A673 (cell line): ENCODE results near the gene USP5. TPM values are rescaled to one million over a fixed set of nuclear protein-coding genes. Genes with fewer than 3 reads are reported as not detected.

Source experiments
- BruUV-seq: library from RNA; stranded (reverse); fragments of 400-500 nt; replicated peaks from 2 replicates; lab custom pipeline; 2021; lab: Mats Ljungman, UMichigan
- CTCF ChIA-PET: fragments of 300-600 bp; sonication (Branson Sonifier 250); formaldehyde crosslinking; loops from one replicate; lab custom pipeline; 2022; ENCODE audit warnings: antibody characterized with exemption; lab: Charles Lee
- POLR2A ChIA-PET: fragments of 300-600 bp; sonication (Branson Sonifier 250); formaldehyde crosslinking; loops from one replicate; lab custom pipeline; 2022; ENCODE audit warnings: antibody characterized with exemption; ENCODE audit not compliant: low non-redundant PET; lab: Charles Lee
- DNase-seq: peaks from one replicate; pipeline ENCODE4 v3.0.0-alpha.2; 2015; ENCODE audit warnings: low spot score
- H3K27ac ChIP-seq: fragments of 200-600 bp; sonication (generic); 2 replicates; pipeline ENCODE4 v1.5.1; 2016; ENCODE audit warnings: mixed run types, low read depth, mild to moderate bottlenecking, mixed read lengths, antibody characterized with exemption, low read length; ENCODE audit not compliant: poor library complexity, severe bottlenecking
- H3K27me3 ChIP-seq: fragments of 200-600 bp; sonication (generic); replicated peaks from 2 replicates; pipeline ENCODE4 v1.6.1; 2017; ENCODE audit warnings: mixed run types, low read depth, mild to moderate bottlenecking, mixed read lengths, antibody characterized with exemption, low read length; ENCODE audit not compliant: insufficient read depth, poor library complexity
- H3K36me3 ChIP-seq: fragments of 200-600 bp; sonication (generic); 2 replicates; pipeline ENCODE4 v1.6.1; 2016; ENCODE audit warnings: mixed run types, mild to moderate bottlenecking, mixed read lengths, antibody characterized with exemption, low read length; ENCODE audit not compliant: insufficient read depth, poor library complexity, severe bottlenecking
- H3K4me1 ChIP-seq: fragments of 200-600 bp; sonication (generic); 2 replicates; pipeline ENCODE4 v1.6.1; 2017; ENCODE audit warnings: mixed run types, mild to moderate bottlenecking, mixed read lengths, antibody characterized with exemption, low read length; ENCODE audit not compliant: insufficient read depth, poor library complexity, severe bottlenecking
- H3K4me3 ChIP-seq: fragments of 200-600 bp; sonication (generic); 2 replicates; pipeline ENCODE4 v1.5.1; 2016; ENCODE audit warnings: low read depth, mixed run types, mild to moderate bottlenecking, mixed read lengths, low read length; ENCODE audit not compliant: poor library complexity, severe bottlenecking
- H3K9me3 ChIP-seq: fragments of 200-600 bp; sonication (generic); 2 replicates; pipeline ENCODE4 v1.6.1; 2016; ENCODE audit warnings: mixed run types, low read depth, mild to moderate bottlenecking, mixed read lengths, antibody characterized with exemption, low read length; ENCODE audit not compliant: poor library complexity, severe bottlenecking
- EZH2 ChIP-seq: fragments of 200-600 bp; sonication (generic); IDR thresholded peaks from 2 replicates; pipeline ENCODE4 v1.6.1; 2017; ENCODE audit warnings: borderline replicate concordance, low read depth, mild to moderate bottlenecking, mixed read lengths, antibody characterized with exemption, low read length; ENCODE audit not compliant: poor library complexity, severe bottlenecking
- intact Hi-C: fragments of 100-400 bp; cut with micrococcal nuclease; formaldehyde crosslinking; loops from one replicate; pipeline ENCODE4 v1.10.0; 2022; ENCODE audit not compliant: unreplicated experiment
- total RNA-seq: library from RNA; stranded (reverse); gene quantifications from 2 replicates; pipeline ENCODE4 v1.2.3, GENCODE V29; 2021
- TF ChIP-seq, protein P1 (sequence below): fragments of 300-800, 200-600 bp; sonication (generic); conservative IDR thresholded peaks from 2 replicates; pipeline ENCODE4 v1.5.1; 2017; ENCODE audit warnings: low read depth, mild to moderate bottlenecking, antibody characterized with exemption, low read length, moderate library complexity, mixed read lengths

The USP5 gene
- total RNA-seq, 1 experiment from 2014 or later = 209 TPM

DNA sequence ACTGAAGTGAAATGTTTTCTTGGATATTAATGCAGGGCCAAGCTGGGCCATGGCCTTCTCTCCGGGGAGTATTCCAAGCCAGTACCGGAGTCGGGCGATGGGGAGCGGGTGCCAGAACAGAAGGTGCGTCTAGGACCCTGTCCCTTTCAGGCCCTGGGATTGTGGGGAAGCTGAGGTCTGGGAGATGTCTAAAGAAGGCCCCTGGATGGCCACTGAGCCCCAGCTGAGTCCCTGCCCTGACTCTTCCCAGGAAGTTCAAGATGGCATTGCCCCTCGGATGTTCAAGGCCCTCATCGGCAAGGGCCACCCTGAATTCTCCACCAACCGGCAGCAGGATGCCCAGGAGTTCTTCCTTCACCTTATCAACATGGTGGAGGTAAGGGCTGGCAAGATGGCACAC, 8.2 kb downstream of the USP5 start:
- ChIA-PET CTCF (no interaction called here), POLR2A (no interaction called here)
- Histone ChIP-seq H3K36me3 (peaks cover 91% of the 10 kb centered on the region), H3K27me3 (no peaks in the 10 kb centered on the region), H3K27ac (no peak overlapping the region), H3K4me1 (no peaks in the 10 kb centered on the region), H3K9me3 (no peaks in the 10 kb centered on the region), H3K4me3 (no peak overlapping the region)
- intact Hi-C loops = no loop called here
- BruUV-seq = no TSS peak
- DNase-seq = no peak
- TF ChIP-seq, protein P1, sequence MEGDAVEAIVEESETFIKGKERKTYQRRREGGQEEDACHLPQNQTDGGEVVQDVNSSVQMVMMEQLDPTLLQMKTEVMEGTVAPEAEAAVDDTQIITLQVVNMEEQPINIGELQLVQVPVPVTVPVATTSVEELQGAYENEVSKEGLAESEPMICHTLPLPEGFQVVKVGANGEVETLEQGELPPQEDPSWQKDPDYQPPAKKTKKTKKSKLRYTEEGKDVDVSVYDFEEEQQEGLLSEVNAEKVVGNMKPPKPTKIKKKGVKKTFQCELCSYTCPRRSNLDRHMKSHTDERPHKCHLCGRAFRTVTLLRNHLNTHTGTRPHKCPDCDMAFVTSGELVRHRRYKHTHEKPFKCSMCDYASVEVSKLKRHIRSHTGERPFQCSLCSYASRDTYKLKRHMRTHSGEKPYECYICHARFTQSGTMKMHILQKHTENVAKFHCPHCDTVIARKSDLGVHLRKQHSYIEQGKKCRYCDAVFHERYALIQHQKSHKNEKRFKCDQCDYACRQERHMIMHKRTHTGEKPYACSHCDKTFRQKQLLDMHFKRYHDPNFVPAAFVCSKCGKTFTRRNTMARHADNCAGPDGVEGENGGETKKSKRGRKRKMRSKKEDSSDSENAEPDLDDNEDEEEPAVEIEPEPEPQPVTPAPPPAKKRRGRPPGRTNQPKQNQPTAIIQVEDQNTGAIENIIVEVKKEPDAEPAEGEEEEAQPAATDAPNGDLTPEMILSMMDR = no peak
- TF ChIP-seq EZH2 = no peak

DNA sequence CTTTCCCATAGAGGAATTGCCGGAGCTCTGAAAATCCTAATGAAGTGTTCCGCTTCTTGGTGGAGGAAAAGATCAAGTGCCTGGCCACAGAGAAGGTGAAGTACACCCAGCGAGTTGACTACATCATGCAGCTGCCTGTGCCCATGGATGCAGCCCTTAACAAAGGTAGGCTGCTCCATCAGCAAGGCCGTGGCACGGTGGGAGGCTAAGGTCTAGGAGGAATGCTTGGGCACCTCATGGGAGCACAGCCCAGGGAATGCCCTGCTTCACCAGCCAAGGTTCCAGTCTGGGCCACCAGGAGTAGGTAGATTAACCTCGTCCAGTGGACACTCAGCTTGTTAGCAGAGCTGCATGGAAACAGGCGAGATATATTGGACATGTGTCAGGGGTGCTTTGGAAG, 9.0 kb downstream of the USP5 start:
- no peak for DNase-seq
- peaks cover 86% of the 10 kb centered on the region for H3K36me3 ChIP-seq
- no peak overlapping the region for H3K27ac ChIP-seq
- H3K27me3 ChIP-seq = no peaks in the 10 kb centered on the region
- intact Hi-C loops = no loop called here
- peaks cover under 1% of the 10 kb centered on the region for H3K4me1 ChIP-seq
- H3K9me3 ChIP-seq = no peaks in the 10 kb centered on the region
- ChIA-PET CTCF (interaction anchor here (0.6 to 0.7 kb wide), 2 partner anchors 49 to 203 kb away, joined by 4 to 7 read pairs; no protein-coding TSS in a partner anchor), POLR2A (no interaction called here)
- no peak for TF ChIP-seq EZH2
- TF ChIP-seq, protein P1 = no peak
- no TSS peak for BruUV-seq
- H3K4me3 ChIP-seq = no peak overlapping the region

DNA sequence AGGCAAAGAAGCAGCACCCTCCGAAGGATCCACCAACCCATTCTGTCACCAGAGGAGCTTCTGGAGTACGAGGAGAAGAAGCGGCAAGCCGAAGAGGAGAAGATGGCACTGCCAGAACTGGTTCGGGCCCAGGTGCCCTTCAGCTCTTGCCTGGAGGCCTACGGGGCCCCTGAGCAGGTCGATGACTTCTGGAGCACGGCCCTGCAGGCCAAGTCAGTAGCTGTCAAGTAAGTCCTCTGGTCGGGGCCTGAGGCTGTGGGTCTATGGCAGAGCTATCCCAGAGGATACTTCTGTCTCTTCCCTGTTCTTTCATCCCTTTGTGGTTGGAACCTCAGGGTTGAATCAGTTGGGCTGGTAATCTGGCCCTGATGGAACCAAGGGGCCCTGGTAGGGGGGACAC, 9.4 kb downstream of the USP5 start:
- Histone ChIP-seq H3K27ac (no peak overlapping the region), H3K9me3 (no peaks in the 10 kb centered on the region), H3K4me1 (peaks cover 5% of the 10 kb centered on the region), H3K36me3 (peaks cover 84% of the 10 kb centered on the region), H3K27me3 (no peaks in the 10 kb centered on the region), H3K4me3 (no peak overlapping the region)
- CTCF ChIA-PET = interaction anchor here (0.6 to 0.7 kb wide), 2 partner anchors 50 to 202 kb away, joined by 4 to 7 read pairs; no protein-coding TSS in a partner anchor
- no peak for TF ChIP-seq EZH2
- TF ChIP-seq, protein P1 = no peak
- POLR2A ChIA-PET = no interaction called here
- intact Hi-C loops = no loop called here
- BruUV-seq = no TSS peak
- DNase-seq = no peak
